ENCODE results near the gene OGFR. TPM values are rescaled to one million over a fixed set of nuclear protein-coding genes. Genes with fewer than 3 reads are reported as not detected.
A peak's percentile ranks its signal among the peaks of the same experiment; 100 is the strongest.

OGFR gene
- total RNA-seq, 1 donor from 2014 or later, result 47.2 TPM

DNA sequence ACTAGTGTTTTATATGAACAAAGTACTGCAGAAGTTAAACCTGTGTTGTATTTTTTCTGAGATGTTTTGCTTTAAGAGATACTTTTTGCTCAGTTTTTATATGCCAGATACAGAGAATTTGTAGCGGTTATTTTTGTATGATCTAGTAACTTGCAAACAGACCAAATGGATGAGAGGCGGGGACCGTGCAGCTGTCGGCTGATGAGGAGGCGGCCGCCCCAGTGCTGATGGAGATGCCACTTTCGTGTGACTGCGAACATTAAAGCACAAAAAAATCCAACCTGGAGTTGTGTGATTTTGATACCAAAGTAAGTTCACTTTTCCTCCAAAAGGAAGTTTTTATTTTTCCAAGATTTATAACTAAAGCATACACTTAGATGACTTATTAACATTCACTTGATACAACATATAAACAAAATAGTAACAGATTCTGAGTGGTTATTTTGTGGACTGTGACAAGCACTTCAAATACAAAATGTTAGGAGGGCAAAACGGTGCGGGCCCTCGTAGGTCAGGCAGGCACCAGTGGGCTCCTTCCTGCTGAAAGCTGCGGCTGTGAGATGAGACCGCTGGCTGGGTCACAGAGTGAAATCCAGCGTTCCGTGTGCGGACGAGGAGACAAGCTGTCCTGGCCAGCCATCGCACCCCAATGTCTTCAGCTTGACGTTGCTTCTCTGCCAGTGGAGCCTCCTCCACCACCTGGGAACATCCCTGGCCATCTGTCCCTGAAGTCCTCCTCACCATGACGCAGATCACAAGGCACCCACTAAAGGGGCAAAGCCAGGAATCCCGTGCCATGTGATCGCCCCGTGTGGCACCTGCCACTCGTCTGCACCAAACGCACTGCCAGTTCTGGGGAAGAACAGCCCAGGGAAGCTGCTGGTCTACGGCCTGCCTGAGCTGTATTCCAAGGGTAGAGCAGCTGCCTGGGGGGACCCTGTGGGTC, 4.0 kb upstream of the OGFR start:
- Mint-ChIP-seq H3K27ac (ENCODE audit: unreplicated experiment) (no peak overlapping the region), H3K9me3 (ENCODE audit: unreplicated experiment) (no peaks in the 10 kb centered on the region), H3K4me1 (ENCODE audit: unreplicated experiment) (peaks cover 23% of the 10 kb centered on the region), H3K27me3 (ENCODE audit: unreplicated experiment) (no peaks in the 10 kb centered on the region), H3K4me3 (ENCODE audit: unreplicated experiment) (no peak overlapping the region), H3K36me3 (ENCODE audit: unreplicated experiment) (peaks cover 22% of the 10 kb centered on the region)
- DNase-seq (ENCODE audit: extremely low spot score, unreplicated experiment), result no peak
- TF ChIP-seq, protein P1, sequence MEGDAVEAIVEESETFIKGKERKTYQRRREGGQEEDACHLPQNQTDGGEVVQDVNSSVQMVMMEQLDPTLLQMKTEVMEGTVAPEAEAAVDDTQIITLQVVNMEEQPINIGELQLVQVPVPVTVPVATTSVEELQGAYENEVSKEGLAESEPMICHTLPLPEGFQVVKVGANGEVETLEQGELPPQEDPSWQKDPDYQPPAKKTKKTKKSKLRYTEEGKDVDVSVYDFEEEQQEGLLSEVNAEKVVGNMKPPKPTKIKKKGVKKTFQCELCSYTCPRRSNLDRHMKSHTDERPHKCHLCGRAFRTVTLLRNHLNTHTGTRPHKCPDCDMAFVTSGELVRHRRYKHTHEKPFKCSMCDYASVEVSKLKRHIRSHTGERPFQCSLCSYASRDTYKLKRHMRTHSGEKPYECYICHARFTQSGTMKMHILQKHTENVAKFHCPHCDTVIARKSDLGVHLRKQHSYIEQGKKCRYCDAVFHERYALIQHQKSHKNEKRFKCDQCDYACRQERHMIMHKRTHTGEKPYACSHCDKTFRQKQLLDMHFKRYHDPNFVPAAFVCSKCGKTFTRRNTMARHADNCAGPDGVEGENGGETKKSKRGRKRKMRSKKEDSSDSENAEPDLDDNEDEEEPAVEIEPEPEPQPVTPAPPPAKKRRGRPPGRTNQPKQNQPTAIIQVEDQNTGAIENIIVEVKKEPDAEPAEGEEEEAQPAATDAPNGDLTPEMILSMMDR (IDR thresholded peaks at IDR 0.05), result no peak

DNA sequence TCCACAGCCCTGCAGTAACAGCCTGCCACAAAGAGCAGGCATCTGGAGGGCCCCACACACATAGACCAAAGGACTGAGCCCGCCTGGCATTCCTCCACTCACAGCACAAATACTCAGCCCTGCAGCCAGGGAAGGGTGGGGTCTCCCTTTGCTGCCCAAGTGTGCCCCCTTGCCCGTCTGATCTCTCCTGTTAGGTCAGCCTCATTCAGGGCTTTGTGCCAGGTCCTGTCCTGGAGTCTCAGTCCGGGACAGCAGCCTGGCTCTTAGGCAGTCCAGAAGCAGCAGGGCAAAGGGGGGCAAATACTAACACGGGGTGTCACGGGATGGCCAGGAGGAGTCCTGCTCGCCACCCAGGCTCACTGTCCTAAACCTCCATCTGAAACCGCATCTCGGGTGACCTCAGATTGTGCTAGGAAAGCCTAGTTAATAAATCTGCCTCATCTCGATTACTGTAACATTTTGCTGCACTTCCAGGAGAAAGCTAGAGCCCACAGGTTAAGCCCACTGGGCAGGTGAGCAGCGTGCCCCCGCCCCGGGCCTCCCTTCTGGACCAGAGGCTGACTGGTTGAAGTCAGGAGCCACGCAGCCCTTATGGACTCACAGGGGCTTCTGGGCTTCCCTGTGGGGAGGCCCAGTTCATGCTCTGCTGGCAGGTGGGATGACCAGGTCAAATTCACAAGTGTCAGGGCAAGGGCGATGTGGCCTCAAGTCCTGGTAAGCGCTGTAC, 3.2 kb upstream of the OGFR start:
- Mint-ChIP-seq H3K4me3 (ENCODE audit: unreplicated experiment) (no peak overlapping the region), H3K27me3 (ENCODE audit: unreplicated experiment) (no peaks in the 10 kb centered on the region), H3K36me3 (ENCODE audit: unreplicated experiment) (peaks cover 22% of the 10 kb centered on the region), H3K4me1 (ENCODE audit: unreplicated experiment) (peaks cover 28% of the 10 kb centered on the region), H3K9me3 (ENCODE audit: unreplicated experiment) (no peaks in the 10 kb centered on the region), H3K27ac (ENCODE audit: unreplicated experiment) (no peak overlapping the region)
- TF ChIP-seq, protein P1 (IDR thresholded peaks at IDR 0.05), result no peak
- DNase-seq (ENCODE audit: extremely low spot score, unreplicated experiment), result no peak

DNA sequence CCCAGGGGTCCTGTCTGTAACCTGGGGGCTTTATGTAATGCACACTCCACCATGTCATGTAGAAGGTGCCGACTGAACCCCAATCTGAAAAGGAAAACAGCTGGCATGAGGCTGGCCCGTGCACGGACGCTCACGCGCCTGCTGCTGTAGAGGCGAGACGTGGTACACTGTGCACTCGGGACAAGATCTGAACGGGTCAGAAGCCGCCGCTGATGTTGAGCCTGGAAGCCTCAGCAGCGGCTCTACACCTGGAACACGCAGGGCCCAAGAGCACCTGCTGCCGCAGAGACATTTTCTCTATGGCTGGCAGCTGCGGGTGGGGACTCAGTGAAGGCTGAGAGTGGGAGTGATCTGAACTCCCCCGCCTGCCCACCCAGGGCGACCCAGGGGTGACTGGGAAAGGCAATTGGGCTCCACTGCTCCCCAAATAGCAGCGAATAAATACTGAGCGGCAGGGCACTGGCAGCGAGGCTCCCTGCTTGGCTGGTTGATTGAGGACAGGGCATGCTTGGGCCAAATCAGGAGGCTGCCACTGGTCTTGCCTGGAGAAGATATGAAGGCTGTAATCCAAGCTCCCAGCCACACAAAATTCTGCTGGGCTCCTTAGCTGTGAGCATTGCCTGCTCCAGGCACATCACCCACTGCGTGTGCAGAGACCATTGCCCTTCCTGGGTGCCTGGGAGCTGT, 2.5 kb upstream of the OGFR start:
- Mint-ChIP-seq H3K36me3 (ENCODE audit: unreplicated experiment) (peaks cover 22% of the 10 kb centered on the region), H3K9me3 (ENCODE audit: unreplicated experiment) (no peaks in the 10 kb centered on the region), H3K27ac (ENCODE audit: unreplicated experiment) (no peak overlapping the region), H3K27me3 (ENCODE audit: unreplicated experiment) (no peaks in the 10 kb centered on the region), H3K4me3 (ENCODE audit: unreplicated experiment) (no peak overlapping the region), H3K4me1 (ENCODE audit: unreplicated experiment) (peaks cover 29% of the 10 kb centered on the region)
- TF ChIP-seq, protein P1 (IDR thresholded peaks at IDR 0.05), result no peak
- DNase-seq (ENCODE audit: extremely low spot score, unreplicated experiment), result no peak

- H3K4me1 Mint-ChIP-seq (ENCODE audit: unreplicated experiment), result peaks cover 23% of the 10 kb centered on the region
- peak overlapping the region; percentile 74 for H3K4me3 Mint-ChIP-seq (ENCODE audit: unreplicated experiment)
- peak overlapping the region; percentile 81 for H3K27ac Mint-ChIP-seq (ENCODE audit: unreplicated experiment)
- H3K27me3 Mint-ChIP-seq (ENCODE audit: unreplicated experiment), result no peaks in the 10 kb centered on the region
- no peaks in the 10 kb centered on the region for H3K9me3 Mint-ChIP-seq (ENCODE audit: unreplicated experiment)
- TF ChIP-seq, protein P1 (IDR thresholded peaks at IDR 0.05), result no peak
- peaks cover 15% of the 10 kb centered on the region for H3K36me3 Mint-ChIP-seq (ENCODE audit: unreplicated experiment)
- no peak for DNase-seq (ENCODE audit: extremely low spot score, unreplicated experiment)
These were observed 511 bp upstream of the OGFR start for GRCh38 chr20:62804021-62804626.
